ENCODE measurements around the gene MXD1.

DNA sequence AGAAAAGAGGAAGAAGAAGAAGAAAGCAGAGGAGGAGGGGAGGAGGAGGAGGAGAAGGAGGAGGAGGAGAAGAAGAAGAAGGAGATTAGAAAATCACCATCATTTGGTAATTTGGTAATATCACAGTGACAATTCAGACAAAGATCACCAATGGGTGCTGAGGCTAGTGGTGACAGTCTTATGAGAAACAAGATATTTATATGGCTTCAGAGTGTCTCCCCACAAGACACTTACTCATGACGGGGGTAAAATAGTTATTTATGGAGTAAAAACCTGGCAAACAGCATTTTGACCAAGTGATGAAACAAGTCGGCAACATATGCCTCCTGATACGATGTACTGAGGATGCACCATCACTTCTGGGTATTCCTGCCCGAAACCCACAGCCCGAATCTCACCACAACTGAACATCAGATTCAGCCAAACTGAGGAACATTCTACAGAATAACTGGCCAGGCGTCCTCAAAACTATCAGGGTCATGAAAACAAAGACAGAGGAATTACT is 41.6 kb downstream of the MXD1 start:
- TF ChIP-seq, protein P1, sequence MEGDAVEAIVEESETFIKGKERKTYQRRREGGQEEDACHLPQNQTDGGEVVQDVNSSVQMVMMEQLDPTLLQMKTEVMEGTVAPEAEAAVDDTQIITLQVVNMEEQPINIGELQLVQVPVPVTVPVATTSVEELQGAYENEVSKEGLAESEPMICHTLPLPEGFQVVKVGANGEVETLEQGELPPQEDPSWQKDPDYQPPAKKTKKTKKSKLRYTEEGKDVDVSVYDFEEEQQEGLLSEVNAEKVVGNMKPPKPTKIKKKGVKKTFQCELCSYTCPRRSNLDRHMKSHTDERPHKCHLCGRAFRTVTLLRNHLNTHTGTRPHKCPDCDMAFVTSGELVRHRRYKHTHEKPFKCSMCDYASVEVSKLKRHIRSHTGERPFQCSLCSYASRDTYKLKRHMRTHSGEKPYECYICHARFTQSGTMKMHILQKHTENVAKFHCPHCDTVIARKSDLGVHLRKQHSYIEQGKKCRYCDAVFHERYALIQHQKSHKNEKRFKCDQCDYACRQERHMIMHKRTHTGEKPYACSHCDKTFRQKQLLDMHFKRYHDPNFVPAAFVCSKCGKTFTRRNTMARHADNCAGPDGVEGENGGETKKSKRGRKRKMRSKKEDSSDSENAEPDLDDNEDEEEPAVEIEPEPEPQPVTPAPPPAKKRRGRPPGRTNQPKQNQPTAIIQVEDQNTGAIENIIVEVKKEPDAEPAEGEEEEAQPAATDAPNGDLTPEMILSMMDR (IDR thresholded peaks at IDR 0.05; ENCODE audit: low read depth, low read length) = no peak
- TF ChIP-seq, protein P2, sequence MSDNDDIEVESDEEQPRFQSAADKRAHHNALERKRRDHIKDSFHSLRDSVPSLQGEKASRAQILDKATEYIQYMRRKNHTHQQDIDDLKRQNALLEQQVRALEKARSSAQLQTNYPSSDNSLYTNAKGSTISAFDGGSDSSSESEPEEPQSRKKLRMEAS (IDR thresholded peaks at IDR 0.05; ENCODE audit: low read depth, low read length) = no peak
- TF ChIP-seq POLR2A (IDR thresholded peaks at IDR 0.05; ENCODE audit: extremely low read depth, insufficient read length) = no peak
- TF ChIP-seq MYC (IDR thresholded peaks at IDR 0.05; ENCODE audit: low read depth, low read length) = no peak
